Measurements from ENCODE around the gene CLCNKB.

The CLCNKB gene

GRCh38 chr1:16015960-16016901, 27.4 kb upstream of the CLCNKB start:
- no peaks in the 10 kb centered on the region for H3K79me2 ChIP-seq (ENCODE audit: low read length)
- H3K36me3 ChIP-seq (replicated peaks; ENCODE audit: low read depth, low read length) = no peaks in the 10 kb centered on the region
- no peaks in the 10 kb centered on the region for H3K9me3 ChIP-seq (ENCODE audit: insufficient read depth, low read length)
- H2AFZ ChIP-seq (ENCODE audit: low read depth, low read length) = no peak overlapping the region
- H3K4me2 ChIP-seq (ENCODE audit: low read length) = no peak overlapping the region
- H3K9ac ChIP-seq (ENCODE audit: low read length) = no peak overlapping the region
- no peaks in the 10 kb centered on the region; the same call in 1 of the 2 replicates for H3K27me3 ChIP-seq (ENCODE audit: low read depth, low read length)
- TF ChIP-seq EZH2phosphoT487 (IDR thresholded peaks at IDR 0.05; ENCODE audit: low read depth) (no peak), CTCF (IDR thresholded peaks at IDR 0.05; ENCODE audit: low read depth, low read length) (no peak)
- peaks cover 12% of the 10 kb centered on the region for H3K4me1 ChIP-seq (ENCODE audit: low read length)
- no peak overlapping the region for H3K27ac ChIP-seq (ENCODE audit: low read length)
- no peak overlapping the region for H3K4me3 ChIP-seq (ENCODE audit: low read length)
- no peaks in the 10 kb centered on the region for H4K20me1 ChIP-seq (ENCODE audit: insufficient read depth, low read length)

- Histone ChIP-seq H3K9me3 (ENCODE audit: insufficient read depth, low read length) (no peaks in the 10 kb centered on the region), H3K9ac (ENCODE audit: low read length) (no peak overlapping the region), H3K79me2 (ENCODE audit: low read length) (no peaks in the 10 kb centered on the region), H4K20me1 (ENCODE audit: insufficient read depth, low read length) (no peaks in the 10 kb centered on the region), H3K27me3 (ENCODE audit: low read depth, low read length) (no peaks in the 10 kb centered on the region; the same call in 1 of the 2 replicates), H2AFZ (ENCODE audit: low read depth, low read length) (no peak overlapping the region), H3K27ac (ENCODE audit: low read length) (no peak overlapping the region), H3K4me2 (ENCODE audit: low read length) (0 out of 2 replicates have a peak overlapping the region, but pooled peaks have one; percentile 30), H3K36me3 (replicated peaks; ENCODE audit: low read depth, low read length) (no peaks in the 10 kb centered on the region), H3K4me1 (ENCODE audit: low read length) (peaks cover 12% of the 10 kb centered on the region), H3K4me3 (ENCODE audit: low read length) (no peak overlapping the region)
- TF ChIP-seq EZH2phosphoT487 (IDR thresholded peaks at IDR 0.05; ENCODE audit: low read depth) (no peak), CTCF (IDR thresholded peaks at IDR 0.05; ENCODE audit: low read depth, low read length) (no peak)
These were observed 26.5 kb upstream of the CLCNKB start for GRCh38 chr1:16017076-16017460.

- H3K4me2 ChIP-seq (ENCODE audit: low read length) = peak within 1 kb of the TSS; percentile 30
- no peaks in the 10 kb centered on the region for H4K20me1 ChIP-seq (ENCODE audit: insufficient read depth, low read length)
- no peak within 1 kb of the TSS for H3K9ac ChIP-seq (ENCODE audit: low read length)
- H3K27me3 ChIP-seq (ENCODE audit: low read depth, low read length) = no peaks in the 10 kb centered on the region; the same call in 1 of the 2 replicates
- no peak within 1 kb of the TSS for H2AFZ ChIP-seq (ENCODE audit: low read depth, low read length)
- peaks cover 12% of the 10 kb centered on the region for H3K4me1 ChIP-seq (ENCODE audit: low read length)
- H3K27ac ChIP-seq (ENCODE audit: low read length) = no peak within 1 kb of the TSS
- H3K36me3 ChIP-seq (replicated peaks; ENCODE audit: low read depth, low read length) = no peaks in the 10 kb centered on the region
- TF ChIP-seq CTCF (IDR thresholded peaks at IDR 0.05; ENCODE audit: low read depth, low read length) (no peak; the same call in 1 of the 2 replicates), EZH2phosphoT487 (IDR thresholded peaks at IDR 0.05; ENCODE audit: low read depth) (no peak)
- no peaks in the 10 kb centered on the region for H3K9me3 ChIP-seq (ENCODE audit: insufficient read depth, low read length)
- no peak within 1 kb of the TSS for H3K4me3 ChIP-seq (ENCODE audit: low read length)
- H3K79me2 ChIP-seq (ENCODE audit: low read length) = no peaks in the 10 kb centered on the region
These were observed 25.9 kb upstream of the CLCNKB start, which contains the start of gene HSPB7 for GRCh38 chr1:16017461-16018303. Gene HSPB7 (minus strand): TSS chr1:16018043. CDS start chr1:16017963, 80 bp downstream.

Measured in OCI-LY3 (cell line).